SK-N-SH treated with all-trans-retinoic acid at 6 μM for 48 hours (cell line): Measurements from ENCODE around the gene DCLK1.

Source experiments
- ATAC-seq: fragments of 200-7000 bp; cut with Tn5 transposase; 3 replicates; pipeline ENCODE4 v1.9.1; 2020; ENCODE audit warnings: mild to moderate bottlenecking, moderate library complexity
- ARNTL ChIP-seq: fragments of 450-650 bp; formaldehyde crosslinking; IDR thresholded peaks from 2 replicates; pipeline ENCODE4 v1.5.0; 2020; ENCODE audit warnings: low read depth, mild to moderate bottlenecking, moderate library complexity, borderline replicate concordance
- BACH2 ChIP-seq: fragments of 250-450 bp; sonication (Bioruptor Pico); IDR thresholded peaks from 2 replicates; pipeline ENCODE4 v1.9.0; 2021; ENCODE audit warnings: mild to moderate bottlenecking, borderline replicate concordance
- CREB5 ChIP-seq: fragments of 250-450 bp; sonication (Bioruptor Pico); IDR thresholded peaks from 2 replicates; pipeline ENCODE4 v1.5.1; 2020; ENCODE audit warnings: low read depth, mild to moderate bottlenecking, moderate library complexity
- CSDC2 ChIP-seq: fragments of 250-450 bp; sonication (Bioruptor Pico); IDR thresholded peaks from 2 replicates; pipeline ENCODE4 v1.5.0; 2020; ENCODE audit warnings: mild to moderate bottlenecking, moderate library complexity
- CSRNP3 ChIP-seq: fragments of 250-450 bp; sonication (Bioruptor Pico); IDR thresholded peaks from 2 replicates; pipeline ENCODE4 v1.5.1; 2021; ENCODE audit warnings: mild to moderate bottlenecking, moderate library complexity
- ESRRG ChIP-seq: fragments of 250-450 bp; sonication (Bioruptor Pico); IDR thresholded peaks from 2 replicates; pipeline ENCODE4 v1.6.1; 2021; ENCODE audit warnings: mild to moderate bottlenecking
- ISL1 ChIP-seq: fragments of 250-450 bp; sonication (Bioruptor Pico); IDR thresholded peaks from 2 replicates; pipeline ENCODE4 v2.1.2; 2022; ENCODE audit warnings: mild to moderate bottlenecking, moderate library complexity
- OSR1 ChIP-seq: fragments of 250-450 bp; sonication (Bioruptor Pico); IDR thresholded peaks from 2 replicates; pipeline ENCODE4 v1.8.0; 2022; ENCODE audit warnings: moderate library complexity, mild to moderate bottlenecking, inconsistent platforms
- PATZ1 ChIP-seq: fragments of 250-450 bp; sonication (Bioruptor Pico); IDR thresholded peaks from 2 replicates; pipeline ENCODE4 v1.8.0; 2020; ENCODE audit warnings: mild to moderate bottlenecking, moderate library complexity, borderline replicate concordance
- POU6F1 ChIP-seq: fragments of 250-450 bp; sonication (Bioruptor Pico); IDR thresholded peaks from 2 replicates; pipeline ENCODE4 v1.8.0; 2021; ENCODE audit warnings: low read depth, mild to moderate bottlenecking, moderate library complexity, borderline replicate concordance
- RARB ChIP-seq: fragments of 250-450 bp; sonication (Bioruptor Pico); IDR thresholded peaks from 2 replicates; pipeline ENCODE4 v1.8.0; 2021; ENCODE audit warnings: mild to moderate bottlenecking, moderate library complexity
- TCF4 ChIP-seq: fragments of 250-450 bp; sonication (Bioruptor Pico); IDR thresholded peaks from 2 replicates; pipeline ENCODE4 v1.8.0; 2021; ENCODE audit warnings: mild to moderate bottlenecking, moderate library complexity, borderline replicate concordance
- TOX ChIP-seq: fragments of 250-450 bp; sonication (Bioruptor Pico); IDR thresholded peaks from 2 replicates; pipeline ENCODE4 v1.8.0; 2021; ENCODE audit warnings: mild to moderate bottlenecking, moderate library complexity, borderline replicate concordance
- TSHZ2 ChIP-seq: fragments of 250-450 bp; sonication (Bioruptor Pico); IDR thresholded peaks from 2 replicates; pipeline ENCODE4 v1.5.0; 2020; ENCODE audit warnings: mild to moderate bottlenecking, moderate library complexity
- ZC3H10 ChIP-seq: fragments of 250-450 bp; sonication (Bioruptor Pico); IDR thresholded peaks from 2 replicates; pipeline ENCODE4 v1.5.1; 2021; ENCODE audit warnings: mild to moderate bottlenecking, moderate library complexity
- ZFP3 ChIP-seq: fragments of 250-450 bp; sonication (Bioruptor Pico); IDR thresholded peaks from 2 replicates; pipeline ENCODE4 v1.5.0; 2020; ENCODE audit warnings: mild to moderate bottlenecking, moderate library complexity
- ZFP30 ChIP-seq: fragments of 450-650 bp; formaldehyde crosslinking; IDR thresholded peaks from 2 replicates; pipeline ENCODE4 v1.5.0; 2022; ENCODE audit warnings: mild to moderate bottlenecking, moderate library complexity
- ZNF565 ChIP-seq: fragments of 450-650 bp; formaldehyde crosslinking; conservative IDR thresholded peaks from 2 replicates; pipeline ENCODE4 v1.5.0; 2020; ENCODE audit warnings: low read depth, mild to moderate bottlenecking, moderate library complexity
- ZNF70 ChIP-seq: fragments of 450-650 bp; formaldehyde crosslinking; IDR thresholded peaks from 2 replicates; pipeline ENCODE4 v1.5.0; 2020; ENCODE audit warnings: mild to moderate bottlenecking, moderate library complexity
- ZNF8 ChIP-seq: fragments of 450-650 bp; formaldehyde crosslinking; IDR thresholded peaks from 2 replicates; pipeline ENCODE4 v1.5.0; 2020; ENCODE audit warnings: mild to moderate bottlenecking, moderate library complexity

Gene DCLK1

GRCh38 chr13:35851356-35851755 is 279.8 kb downstream of the DCLK1 start (continued):
- TF ChIP-seq RARB (CRISPR knock-in tag): no peak
- TF ChIP-seq, all 23 proteins: peak for 0

GRCh38 chr13:35850569-35850968 is 280.6 kb downstream of the DCLK1 start:
- no peak for TF ChIP-seq ZFP3 (CRISPR knock-in tag)
- TF ChIP-seq ISL1: no peak
- TF ChIP-seq, all 23 proteins: peak for 0
- ATAC-seq: no peak

GRCh38 chr13:35849256-35849644 is 281.9 kb downstream of the DCLK1 start:
- TF ChIP-seq CSDC2 (CRISPR knock-in tag): no peak
- no peak for TF ChIP-seq TOX (CRISPR knock-in tag)
- TF ChIP-seq ZFP3 (CRISPR knock-in tag): no peak
- TF ChIP-seq CSRNP3 (CRISPR knock-in tag): no peak
- TF ChIP-seq POU6F1 (CRISPR knock-in tag): no peak
- no peak for TF ChIP-seq PATZ1
- TF ChIP-seq CREB5 (CRISPR knock-in tag): no peak
- TF ChIP-seq ESRRG: no peak
- no peak for TF ChIP-seq OSR1 (CRISPR knock-in tag)
- no peak for TF ChIP-seq BACH2 (CRISPR knock-in tag)
- no peak for TF ChIP-seq ZNF8
- no peak for TF ChIP-seq ZFP30 (CRISPR knock-in tag)
- TF ChIP-seq ZC3H10 (CRISPR knock-in tag): no peak
- TF ChIP-seq ZNF70 (CRISPR knock-in tag): no peak
- TF ChIP-seq ZNF565: no peak
- TF ChIP-seq ISL1: no peak
- TF ChIP-seq ARNTL (CRISPR knock-in tag): no peak
- no peak for TF ChIP-seq TCF4 (CRISPR knock-in tag)
- no peak for TF ChIP-seq TSHZ2 (CRISPR knock-in tag)
- no peak for TF ChIP-seq RARB (CRISPR knock-in tag)
- no peak for ATAC-seq
